SK-N-SH (cell line): ENCODE measurements around the gene ANLN.

Experiments used
- CHD2 ChIP-seq: fragments of 150-350 bp; IDR thresholded peaks from 2 replicates; pipeline ENCODE4 v1.6.1; 2018; ENCODE audit warnings: low read length; ENCODE audit not compliant: partially characterized antibody
- ELF1 ChIP-seq: IDR thresholded peaks from 2 replicates; pipeline ENCODE4 v1.4.0; 2012
- EP300 ChIP-seq, 2 experiments: IDR thresholded peaks; 2 replicates each; pipeline versions ENCODE4 v1.4.0 to v1.6.1; 2012; ENCODE audit warnings: borderline replicate concordance in 1 of 2, low read depth in 1 of 2, low read length in 1 of 2
- GABPA ChIP-seq: IDR thresholded peaks from 2 replicates; pipeline ENCODE4 v1.4.0; 2012; ENCODE audit warnings: low read depth, mild to moderate bottlenecking
- MEF2A ChIP-seq: IDR thresholded peaks from 2 replicates; pipeline ENCODE4 v1.4.0; 2012; ENCODE audit warnings: low read depth, borderline replicate concordance
- POLR2AphosphoS5 ChIP-seq: IDR thresholded peaks from 2 replicates; pipeline ENCODE4 v1.6.1; 2012; ENCODE audit warnings: low read depth, low read length
- RAD21 ChIP-seq: IDR thresholded peaks from 2 replicates; pipeline ENCODE4 v1.6.1; 2012; ENCODE audit warnings: mild to moderate bottlenecking, low read length
- TAF1 ChIP-seq: IDR thresholded peaks from 2 replicates; pipeline ENCODE4 v1.6.1; 2012; ENCODE audit warnings: low read depth, mild to moderate bottlenecking, low read length, moderate library complexity, borderline replicate concordance
- TEAD4 ChIP-seq: IDR thresholded peaks from 2 replicates; pipeline ENCODE4 v1.4.0; 2012; ENCODE audit warnings: mild to moderate bottlenecking, borderline replicate concordance; ENCODE audit not compliant: insufficient read depth
- TF ChIP-seq, protein P1 (sequence below): fragments of 200-600 bp; sonication (generic); IDR thresholded peaks from 2 replicates; pipeline ENCODE4 v1.6.1; 2017; ENCODE audit warnings: antibody characterized with exemption, mild to moderate bottlenecking, moderate library complexity
- TF ChIP-seq, protein P2 (sequence below): IDR thresholded peaks from 2 replicates; pipeline ENCODE4 v1.4.0; 2012; ENCODE audit warnings: low read depth
- TF ChIP-seq, protein P3 (sequence below): IDR thresholded peaks from 2 replicates; pipeline ENCODE4 v1.6.1; 2012; ENCODE audit warnings: mild to moderate bottlenecking, low read depth, low read length, moderate library complexity
- TF ChIP-seq, protein P4 (sequence below): IDR thresholded peaks from 2 replicates; pipeline ENCODE4 v1.4.0; 2012; ENCODE audit warnings: low read depth, borderline replicate concordance

GRCh38 chr7:36449685-36450084 lies 60.0 kb downstream of the ANLN start:
- TF ChIP-seq TAF1 (no peak), RAD21 (no peak), POLR2AphosphoS5 (no peak), ELF1 (no peak), MEF2A (no peak), CHD2 (no peak), EP300 (IDR thresholded peaks at IDR 0.05; ENCODE audit: borderline replicate concordance in 1 of 2, low read depth in 1 of 2, low read length in 1 of 2) (no peak), GABPA (no peak), TEAD4 (no peak)
- TF ChIP-seq, protein P1, sequence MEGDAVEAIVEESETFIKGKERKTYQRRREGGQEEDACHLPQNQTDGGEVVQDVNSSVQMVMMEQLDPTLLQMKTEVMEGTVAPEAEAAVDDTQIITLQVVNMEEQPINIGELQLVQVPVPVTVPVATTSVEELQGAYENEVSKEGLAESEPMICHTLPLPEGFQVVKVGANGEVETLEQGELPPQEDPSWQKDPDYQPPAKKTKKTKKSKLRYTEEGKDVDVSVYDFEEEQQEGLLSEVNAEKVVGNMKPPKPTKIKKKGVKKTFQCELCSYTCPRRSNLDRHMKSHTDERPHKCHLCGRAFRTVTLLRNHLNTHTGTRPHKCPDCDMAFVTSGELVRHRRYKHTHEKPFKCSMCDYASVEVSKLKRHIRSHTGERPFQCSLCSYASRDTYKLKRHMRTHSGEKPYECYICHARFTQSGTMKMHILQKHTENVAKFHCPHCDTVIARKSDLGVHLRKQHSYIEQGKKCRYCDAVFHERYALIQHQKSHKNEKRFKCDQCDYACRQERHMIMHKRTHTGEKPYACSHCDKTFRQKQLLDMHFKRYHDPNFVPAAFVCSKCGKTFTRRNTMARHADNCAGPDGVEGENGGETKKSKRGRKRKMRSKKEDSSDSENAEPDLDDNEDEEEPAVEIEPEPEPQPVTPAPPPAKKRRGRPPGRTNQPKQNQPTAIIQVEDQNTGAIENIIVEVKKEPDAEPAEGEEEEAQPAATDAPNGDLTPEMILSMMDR: no peak
- TF ChIP-seq, protein P2, sequence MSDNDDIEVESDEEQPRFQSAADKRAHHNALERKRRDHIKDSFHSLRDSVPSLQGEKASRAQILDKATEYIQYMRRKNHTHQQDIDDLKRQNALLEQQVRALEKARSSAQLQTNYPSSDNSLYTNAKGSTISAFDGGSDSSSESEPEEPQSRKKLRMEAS: no peak
- TF ChIP-seq, protein P3, sequence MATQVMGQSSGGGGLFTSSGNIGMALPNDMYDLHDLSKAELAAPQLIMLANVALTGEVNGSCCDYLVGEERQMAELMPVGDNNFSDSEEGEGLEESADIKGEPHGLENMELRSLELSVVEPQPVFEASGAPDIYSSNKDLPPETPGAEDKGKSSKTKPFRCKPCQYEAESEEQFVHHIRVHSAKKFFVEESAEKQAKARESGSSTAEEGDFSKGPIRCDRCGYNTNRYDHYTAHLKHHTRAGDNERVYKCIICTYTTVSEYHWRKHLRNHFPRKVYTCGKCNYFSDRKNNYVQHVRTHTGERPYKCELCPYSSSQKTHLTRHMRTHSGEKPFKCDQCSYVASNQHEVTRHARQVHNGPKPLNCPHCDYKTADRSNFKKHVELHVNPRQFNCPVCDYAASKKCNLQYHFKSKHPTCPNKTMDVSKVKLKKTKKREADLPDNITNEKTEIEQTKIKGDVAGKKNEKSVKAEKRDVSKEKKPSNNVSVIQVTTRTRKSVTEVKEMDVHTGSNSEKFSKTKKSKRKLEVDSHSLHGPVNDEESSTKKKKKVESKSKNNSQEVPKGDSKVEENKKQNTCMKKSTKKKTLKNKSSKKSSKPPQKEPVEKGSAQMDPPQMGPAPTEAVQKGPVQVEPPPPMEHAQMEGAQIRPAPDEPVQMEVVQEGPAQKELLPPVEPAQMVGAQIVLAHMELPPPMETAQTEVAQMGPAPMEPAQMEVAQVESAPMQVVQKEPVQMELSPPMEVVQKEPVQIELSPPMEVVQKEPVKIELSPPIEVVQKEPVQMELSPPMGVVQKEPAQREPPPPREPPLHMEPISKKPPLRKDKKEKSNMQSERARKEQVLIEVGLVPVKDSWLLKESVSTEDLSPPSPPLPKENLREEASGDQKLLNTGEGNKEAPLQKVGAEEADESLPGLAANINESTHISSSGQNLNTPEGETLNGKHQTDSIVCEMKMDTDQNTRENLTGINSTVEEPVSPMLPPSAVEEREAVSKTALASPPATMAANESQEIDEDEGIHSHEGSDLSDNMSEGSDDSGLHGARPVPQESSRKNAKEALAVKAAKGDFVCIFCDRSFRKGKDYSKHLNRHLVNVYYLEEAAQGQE: no peak
- TF ChIP-seq, protein P4, sequence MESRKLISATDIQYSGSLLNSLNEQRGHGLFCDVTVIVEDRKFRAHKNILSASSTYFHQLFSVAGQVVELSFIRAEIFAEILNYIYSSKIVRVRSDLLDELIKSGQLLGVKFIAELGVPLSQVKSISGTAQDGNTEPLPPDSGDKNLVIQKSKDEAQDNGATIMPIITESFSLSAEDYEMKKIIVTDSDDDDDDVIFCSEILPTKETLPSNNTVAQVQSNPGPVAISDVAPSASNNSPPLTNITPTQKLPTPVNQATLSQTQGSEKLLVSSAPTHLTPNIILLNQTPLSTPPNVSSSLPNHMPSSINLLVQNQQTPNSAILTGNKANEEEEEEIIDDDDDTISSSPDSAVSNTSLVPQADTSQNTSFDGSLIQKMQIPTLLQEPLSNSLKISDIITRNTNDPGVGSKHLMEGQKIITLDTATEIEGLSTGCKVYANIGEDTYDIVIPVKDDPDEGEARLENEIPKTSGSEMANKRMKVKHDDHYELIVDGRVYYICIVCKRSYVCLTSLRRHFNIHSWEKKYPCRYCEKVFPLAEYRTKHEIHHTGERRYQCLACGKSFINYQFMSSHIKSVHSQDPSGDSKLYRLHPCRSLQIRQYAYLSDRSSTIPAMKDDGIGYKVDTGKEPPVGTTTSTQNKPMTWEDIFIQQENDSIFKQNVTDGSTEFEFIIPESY: no peak
